Measurements from ENCODE around the gene GALNT18.

GALNT18 gene

GRCh38 chr11:11512929-11513328 lies 108.9 kb downstream of the GALNT18 start:
- no peak for TF ChIP-seq CTCF (IDR thresholded peaks at IDR 0.05; ENCODE audit: control extremely low read depth, extremely low read depth, low read depth, missing control alignments)
- DNase-seq (ENCODE audit: extremely low spot score), result no peak
- POLR2A ChIA-PET, result no interaction called here
- CTCF ChIA-PET, result interaction anchor here (1.3 to 1.4 kb wide), 3 partner anchors 9 to 108 kb away, joined by 3 to 5 read pairs (median 4); partner anchors contain the start of gene GALNT18

GRCh38 chr11:11512502-11512901 lies 109.3 kb downstream of the GALNT18 start:
- POLR2A ChIA-PET, result no interaction called here

GRCh38 chr11:11512090-11512489 lies 109.7 kb downstream of the GALNT18 start:
- DNase-seq (ENCODE audit: extremely low spot score), result no peak
- TF ChIP-seq CTCF (IDR thresholded peaks at IDR 0.05; ENCODE audit: control extremely low read depth, extremely low read depth, low read depth, missing control alignments), result no peak
- CTCF ChIA-PET, result interaction anchor here (1.6 kb wide), 1 partner anchor 9 kb away, joined by 3 read pairs; no protein-coding TSS in a partner anchor
- POLR2A ChIA-PET, result no interaction called here

More at GRCh38 chr11:11512502-11512901, 109.3 kb downstream of the GALNT18 start:
- CTCF ChIA-PET, result interaction anchor here (1.6 kb wide), 1 partner anchor 9 kb away, joined by 3 read pairs; no protein-coding TSS in a partner anchor
- DNase-seq (ENCODE audit: extremely low spot score), result no peak
- no peak for TF ChIP-seq CTCF (IDR thresholded peaks at IDR 0.05; ENCODE audit: control extremely low read depth, extremely low read depth, low read depth, missing control alignments)

GRCh38 chr11:11510939-11511338 lies 110.9 kb downstream of the GALNT18 start:
- POLR2A ChIA-PET, result no interaction called here
- no peak for TF ChIP-seq CTCF (IDR thresholded peaks at IDR 0.05; ENCODE audit: control extremely low read depth, extremely low read depth, low read depth, missing control alignments)
- no peak for DNase-seq (ENCODE audit: extremely low spot score)
- CTCF ChIA-PET, result interaction anchor here (1.6 kb wide), 1 partner anchor 8 kb away, joined by 3 read pairs; no protein-coding TSS in a partner anchor

GRCh38 chr11:11505692-11506091 lies 116.1 kb downstream of the GALNT18 start:
- no peak for TF ChIP-seq CTCF (IDR thresholded peaks at IDR 0.05; ENCODE audit: control extremely low read depth, extremely low read depth, low read depth, missing control alignments)
- no peak for DNase-seq (ENCODE audit: extremely low spot score)
- CTCF ChIA-PET, result interaction anchor here (1.1 kb wide), 1 partner anchor 110 kb away, joined by 3 read pairs; no protein-coding TSS in a partner anchor

GRCh38 chr11:11505190-11505589 lies 116.6 kb downstream of the GALNT18 start:
- no peak for TF ChIP-seq CTCF (IDR thresholded peaks at IDR 0.05; ENCODE audit: control extremely low read depth, extremely low read depth, low read depth, missing control alignments)
- ChIA-PET CTCF (interaction anchor here (1.1 to 1.4 kb wide), 2 partner anchors 9 to 109 kb away, joined by 3 read pairs; no protein-coding TSS in a partner anchor), POLR2A (no interaction called here)
- DNase-seq (ENCODE audit: extremely low spot score), result no peak

More at GRCh38 chr11:11505692-11506091, 116.1 kb downstream of the GALNT18 start:
- POLR2A ChIA-PET, result no interaction called here
